IMR-90 (cell line): ENCODE measurements around the gene PDE12. TPM values are rescaled to one million over a fixed set of nuclear protein-coding genes. Genes with fewer than 3 reads are reported as not detected.

Source experiments
- ATAC-seq: fragments of 200-7000 bp; cut with Tn5 transposase; 2 replicates; pipeline ENCODE4 v1.9.1; 2020; ENCODE audit warnings: low read depth, mild to moderate bottlenecking, moderate library complexity
- BruUV-seq: library from RNA; stranded (reverse); fragments of 400-500 nt; replicated peaks from 2 replicates; lab custom pipeline; 2021; lab: Mats Ljungman, UMichigan
- CTCF ChIA-PET: fragments of 300-600 bp; formaldehyde crosslinking; extraction: SDS; loops from one replicate; lab custom pipeline; 2021; ENCODE audit warnings: antibody characterized with exemption; lab: Yijun Ruan, JAX
- POLR2A ChIA-PET: fragments of 300-600 bp; sonication (Branson Sonifier 250); formaldehyde crosslinking; loops from one replicate; lab custom pipeline; 2022; ENCODE audit warnings: antibody characterized with exemption; ENCODE audit not compliant: unreplicated experiment; lab: Charles Lee
- DNase-seq: peaks from one replicate; pipeline ENCODE4 v3.0.0; 2013
- H2AFZ ChIP-seq: replicated peaks from 2 replicates; pipeline ENCODE3; 2013; ENCODE audit warnings: low read length, mild to moderate bottlenecking; ENCODE audit not compliant: poor library complexity
- H2AK5ac ChIP-seq: 2 replicates; pipeline ENCODE4 v1.6.1; 2013; ENCODE audit warnings: low read depth, low read length, inconsistent platforms
- H2AK9ac ChIP-seq: replicated peaks from 2 replicates; pipeline ENCODE3; 2013; ENCODE audit warnings: mild to moderate bottlenecking, low read depth, low read length, moderate library complexity; ENCODE audit not compliant: poor library complexity
- H2BK120ac ChIP-seq: 2 replicates; pipeline ENCODE4 v1.6.1; 2013; ENCODE audit warnings: low read depth, low read length, inconsistent platforms
- H2BK15ac ChIP-seq: 3 replicates; pipeline ENCODE4 v1.6.1; 2013; ENCODE audit warnings: low read depth, low read length, inconsistent platforms
- H2BK20ac ChIP-seq: 2 replicates; pipeline ENCODE4 v1.6.1; 2013; ENCODE audit warnings: low read depth, mild to moderate bottlenecking, inconsistent platforms, low read length, moderate library complexity
- H2BK5ac ChIP-seq: 2 replicates; pipeline ENCODE4 v1.6.1; 2013; ENCODE audit warnings: mild to moderate bottlenecking, low read depth, low read length, inconsistent platforms; ENCODE audit not compliant: poor library complexity, severe bottlenecking
- H3K14ac ChIP-seq: replicated peaks from 2 replicates; pipeline ENCODE4 v1.6.1; 2013; ENCODE audit warnings: low read depth, low read length, inconsistent platforms
- H3K18ac ChIP-seq: 2 replicates; pipeline ENCODE4 v1.6.1; 2013; ENCODE audit warnings: low read depth, low read length, control low read depth
- H3K23ac ChIP-seq: 2 replicates; pipeline ENCODE4 v1.6.1; 2013; ENCODE audit warnings: low read depth, low read length, inconsistent platforms
- H3K27ac ChIP-seq: 2 replicates; pipeline ENCODE4 v1.5.1; 2013; ENCODE audit warnings: mild to moderate bottlenecking, control low read depth, low read length; ENCODE audit not compliant: insufficient read depth
- H3K27me3 ChIP-seq: 2 replicates; pipeline ENCODE4 v1.6.1; 2013; ENCODE audit warnings: low read length; ENCODE audit not compliant: control insufficient read depth, insufficient read depth
- H3K36me3 ChIP-seq: 2 replicates; pipeline ENCODE4 v1.6.1; 2013; ENCODE audit warnings: low read length, mixed read lengths; ENCODE audit not compliant: control insufficient read depth, insufficient read depth
- H3K4ac ChIP-seq: 2 replicates; pipeline ENCODE4 v1.6.1; 2013; ENCODE audit warnings: low read depth, low read length, inconsistent platforms
- H3K4me1 ChIP-seq: 2 replicates; pipeline ENCODE4 v1.6.1; 2013; ENCODE audit warnings: low read length, mixed read lengths; ENCODE audit not compliant: control insufficient read depth, insufficient read depth
- H3K4me2 ChIP-seq: 2 replicates; pipeline ENCODE4 v1.6.1; 2013; ENCODE audit warnings: low read depth, mild to moderate bottlenecking, control low read depth, low read length, moderate library complexity
- H3K4me3 ChIP-seq: 2 replicates; pipeline ENCODE4 v1.5.1; 2013; ENCODE audit warnings: low read depth, mild to moderate bottlenecking, control low read depth, low read length, moderate library complexity; ENCODE audit not compliant: insufficient read depth
- H3K56ac ChIP-seq: 2 replicates; pipeline ENCODE4 v1.6.1; 2013; ENCODE audit warnings: low read length, inconsistent platforms; ENCODE audit not compliant: insufficient read depth; ENCODE audit errors: extremely low read depth
- H3K79me1 ChIP-seq, 2 experiments: 2 replicates each; pipeline ENCODE4 v1.6.1; 2013; ENCODE audit warnings: low read length in 2 of 2, inconsistent platforms in 1 of 2, low read depth in 1 of 2
- H3K9ac ChIP-seq: 2 replicates; pipeline ENCODE4 v1.6.1; 2013; ENCODE audit warnings: low read depth, low read length, control low read depth
- H3K9me1 ChIP-seq: 2 replicates; pipeline ENCODE4 v1.6.1; 2013; ENCODE audit warnings: low read length, inconsistent platforms; ENCODE audit not compliant: insufficient read depth
- H3K9me3 ChIP-seq: 2 replicates; pipeline ENCODE4 v1.6.1; 2013; ENCODE audit warnings: low read length; ENCODE audit not compliant: control insufficient read depth, insufficient read depth
- H4K20me1 ChIP-seq: 2 replicates; pipeline ENCODE4 v1.6.1; 2013; ENCODE audit warnings: low read length, inconsistent platforms; ENCODE audit not compliant: insufficient read depth
- H4K5ac ChIP-seq: 2 replicates; pipeline ENCODE4 v1.6.1; 2013; ENCODE audit warnings: mild to moderate bottlenecking, low read depth, low read length, control low read depth
- H4K8ac ChIP-seq, 2 experiments: 2 replicates each; pipeline ENCODE4 v1.6.1; 2013; ENCODE audit warnings: low read depth in 2 of 2, low read length in 2 of 2, control low read depth in 1 of 2, inconsistent platforms in 1 of 2
- H4K91ac ChIP-seq: 2 replicates; pipeline ENCODE4 v1.6.1; 2013; ENCODE audit warnings: low read depth, low read length, inconsistent platforms; ENCODE audit not compliant: insufficient read depth
- BHLHE40 ChIP-seq: fragments of 150-350 bp; IDR thresholded peaks from 2 replicates; pipeline ENCODE4 v1.6.1; 2016; ENCODE audit warnings: mild to moderate bottlenecking, low read depth, low read length
- CEBPB ChIP-seq: IDR thresholded peaks from 2 replicates; pipeline ENCODE4 v1.6.1; 2012; ENCODE audit warnings: low read depth, low read length, improper control_type of control experiment
- FOS ChIP-seq: fragments of 150-350 bp; IDR thresholded peaks from 2 replicates; pipeline ENCODE4 v1.6.1; 2016; ENCODE audit warnings: low read depth, low read length
- MAFK ChIP-seq: IDR thresholded peaks from 2 replicates; pipeline ENCODE4 v1.6.1; 2012; ENCODE audit warnings: low read depth, low read length, improper control_type of control experiment
- MXI1 ChIP-seq: IDR thresholded peaks from 2 replicates; pipeline ENCODE4 v1.6.1; 2012; ENCODE audit warnings: low read depth, mild to moderate bottlenecking, low read length, moderate library complexity, borderline replicate concordance
- NFE2L2 ChIP-seq: fragments of 150-350 bp; IDR thresholded peaks from 2 replicates; pipeline ENCODE4 v1.6.1; 2016; ENCODE audit warnings: low read depth, mild to moderate bottlenecking, low read length
- RAD21 ChIP-seq: IDR thresholded peaks from 2 replicates; pipeline ENCODE4 v1.6.1; 2012; ENCODE audit warnings: low read length, improper control_type of control experiment
- RFX5 ChIP-seq: IDR thresholded peaks from 2 replicates; pipeline ENCODE4 v1.8.0; 2012; ENCODE audit warnings: low read depth, mild to moderate bottlenecking, low read length, moderate library complexity
- SMC3 ChIP-seq: fragments of 150-350 bp; IDR thresholded peaks from 2 replicates; pipeline ENCODE4 v1.6.1; 2016; ENCODE audit warnings: low read depth, mild to moderate bottlenecking, antibody characterized with exemption, low read length, moderate library complexity
- WGBS, 2 experiments: methylation state at CpG; one replicate each; pipeline versions ENCODE4 v1.1.5 to v1.1.7; 2013; ENCODE audit warnings: missing lambda C conversion rate in 2 of 2; ENCODE audit not compliant: insufficient read length in 1 of 2; ENCODE audit errors: extremely low coverage in 2 of 2; 5-methylcytosine and 5-hydroxymethylcytosine counted together
- dilution Hi-C: fragments of 300-500 bp; cut with HindIII; formaldehyde crosslinking; loops from one replicate; pipeline ENCODE4 v1.14.3; 2018; ENCODE audit warnings: low sequenced_read_pairs; ENCODE audit not compliant: unreplicated experiment
- in situ Hi-C: fragments of 300-500 bp; cut with MboI; formaldehyde crosslinking; loops from 3 replicates; pipeline ENCODE4 v1.14.3; 2019; ENCODE audit warnings: low sequenced_read_pairs, inconsistent platforms, mixed read lengths
- intact Hi-C: fragments of 100-400 bp; cut with micrococcal nuclease; formaldehyde crosslinking; loops from 2 replicates; pipeline ENCODE4 v1.10.0; 2022
- polyA plus RNA-seq, 3 experiments: library from polyadenylated mRNA; depleted of rRNA; stranded (reverse); fragments of >200 nt; gene quantifications; 2 replicates each; pipeline ENCODE4 v1.2.3, GENCODE V29; 2012; ENCODE audit warnings: low replicate concordance in 1 of 3
- total RNA-seq: library from RNA; depleted of rRNA; stranded (reverse); fragments of >200 nt; gene quantifications from 2 replicates; pipeline ENCODE4 v1.2.3, GENCODE V29; 2012

PDE12 gene
- total and polyA plus RNA-seq, 2 of the 4 experiments (the other 2 are of a cell fraction): 9.5 to 16.8 TPM

DNA sequence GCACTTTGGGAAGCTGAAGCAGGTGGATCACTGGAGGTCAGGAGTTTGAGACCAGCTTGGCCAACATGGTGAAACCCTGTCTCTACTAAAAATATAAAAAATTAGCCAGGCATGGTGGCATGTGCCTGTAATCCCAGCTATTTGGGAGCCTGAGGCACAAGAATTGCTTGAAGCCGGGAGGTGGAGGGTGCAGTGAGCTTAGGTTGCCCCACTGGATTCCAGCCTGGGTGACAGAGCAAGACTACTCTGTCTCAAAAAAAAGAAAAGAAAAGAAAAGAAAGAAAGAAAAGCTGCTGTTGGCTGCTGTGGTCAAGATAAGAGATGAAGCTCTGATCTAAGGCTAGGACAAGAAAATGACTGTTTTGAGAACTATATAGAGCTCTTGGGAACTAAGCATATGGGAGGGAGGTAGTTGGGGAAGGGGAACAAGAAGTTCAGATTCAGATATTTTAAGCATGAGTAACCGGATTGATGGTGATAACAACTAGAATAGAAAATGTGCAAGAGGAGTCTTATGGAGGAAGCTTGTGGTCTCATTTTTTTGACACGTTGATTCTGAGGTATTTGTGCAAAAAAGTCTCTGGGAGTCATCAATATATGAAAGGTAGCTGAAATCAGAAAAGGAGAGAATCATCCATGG lies 37.7 kb upstream of the PDE12 start:
- no peak overlapping the region for H3K27ac ChIP-seq
- no peak overlapping the region for H2BK15ac ChIP-seq
- H3K27me3 ChIP-seq: no peaks in the 10 kb centered on the region
- in situ Hi-C loops: no loop called here
- no peak overlapping the region for H2AK5ac ChIP-seq
- WGBS, 2 experiments: 40% methylated on average over 1 of the region's 3 CpGs; no CpG with 5 or more reads in 1 of the 2 experiments
- H2BK120ac ChIP-seq: no peak overlapping the region
- ATAC-seq (no peak), DNase-seq (peak; percentile 2)
- H3K36me3 ChIP-seq: no peaks in the 10 kb centered on the region
- CTCF ChIA-PET: interaction anchor here (0.6 to 1.5 kb wide), 2 partner anchors 16 to 278 kb away, joined by 3 to 4 read pairs; no protein-coding TSS in a partner anchor
- H3K79me1 ChIP-seq: no peaks in the 10 kb centered on the region
- BruUV-seq: no TSS peak
- no peak overlapping the region for H3K18ac ChIP-seq
- TF ChIP-seq RAD21: no peak
- no peak for TF ChIP-seq NFE2L2
- no peak for TF ChIP-seq RFX5
- TF ChIP-seq FOS: no peak
- no peak for TF ChIP-seq MAFK
- no peak for TF ChIP-seq CEBPB
- no peak for TF ChIP-seq SMC3
- no peak for TF ChIP-seq MXI1
- TF ChIP-seq BHLHE40: no peak
- no peak overlapping the region for H2AK9ac ChIP-seq
- H3K9me1 ChIP-seq: no peaks in the 10 kb centered on the region
- no peak overlapping the region for H4K5ac ChIP-seq
- no peaks in the 10 kb centered on the region for H4K20me1 ChIP-seq
- no peak overlapping the region for H4K91ac ChIP-seq
- no peak overlapping the region for H3K4me2 ChIP-seq
- H3K4me1 ChIP-seq: no peaks in the 10 kb centered on the region
- H2BK5ac ChIP-seq: no peak overlapping the region
- dilution Hi-C loops: no loop called here
- intact Hi-C loops: no loop called here
- H2BK20ac ChIP-seq: no peak overlapping the region
- H3K14ac ChIP-seq: no peak overlapping the region
- H2AFZ ChIP-seq: no peak overlapping the region
- no peak overlapping the region for H3K4me3 ChIP-seq
- POLR2A ChIA-PET: no interaction called here
- no peak overlapping the region for H4K8ac ChIP-seq
- no peak overlapping the region for H3K4ac ChIP-seq
- H3K9me3 ChIP-seq: no peaks in the 10 kb centered on the region
- no peak overlapping the region for H3K56ac ChIP-seq
- H3K23ac ChIP-seq: no peak overlapping the region
- no peak overlapping the region for H3K9ac ChIP-seq
